Measurements from ENCODE around the gene FOXJ1.

The FOXJ1 gene

GRCh38 chr17:76089680-76090516 lies 51.1 kb downstream of the FOXJ1 start:
- ChIA-PET CTCF (interaction anchor here (0.6 to 2.1 kb wide), 3 partner anchors 9 to 456 kb away, joined by 3 to 7 read pairs (median 3); partner anchors contain the start of gene SMIM5), POLR2A (interaction anchor here (1.4 kb wide), 1 partner anchor 12 kb away, joined by 3 read pairs; no protein-coding TSS in a partner anchor)
- Histone ChIP-seq H3K27ac (ENCODE audit: extremely low read depth, low read depth, low read length) (no peak overlapping the region), H3K4me3 (ENCODE audit: low read depth, low read length) (no peak overlapping the region), H3K9me3 (ENCODE audit: control insufficient read depth, insufficient read depth, low read depth, low read length) (no peaks in the 10 kb centered on the region), H3K4me1 (ENCODE audit: control insufficient read depth, insufficient read depth, low read length) (no peaks in the 10 kb centered on the region), H3K36me3 (ENCODE audit: control insufficient read depth in 2 of 2, insufficient read depth in 1 of 2, low read length in 2 of 2) (peaks cover 10 to 98% of the 10 kb centered on the region in 2 experiments; a peak in 2 of 3 replicates)
- TF ChIP-seq ZNF654 (tag by site-specific recombination; IDR thresholded peaks at IDR 0.05; ENCODE audit: low read depth) (no peak), ZNF660 (tag by site-specific recombination; IDR thresholded peaks at IDR 0.05) (no peak), ZNF24 (tag by site-specific recombination; IDR thresholded peaks at IDR 0.05) (no peak), ZNF704 (tag by site-specific recombination; IDR thresholded peaks at IDR 0.05) (no peak), ZNF600 (tag by site-specific recombination; IDR thresholded peaks at IDR 0.05) (no peak), ZNF26 (tag by site-specific recombination; IDR thresholded peaks at IDR 0.05) (no peak), OVOL3 (tag by site-specific recombination; IDR thresholded peaks at IDR 0.05) (no peak), ZNF548 (tag by site-specific recombination; IDR thresholded peaks at IDR 0.05) (no peak), ZNF133 (tag by site-specific recombination; IDR thresholded peaks at IDR 0.05) (no peak), ZNF138 (tag by site-specific recombination; IDR thresholded peaks at IDR 0.05; ENCODE audit: borderline replicate concordance) (no peak), GLI2 (tag by site-specific recombination; IDR thresholded peaks at IDR 0.05; ENCODE audit: borderline replicate concordance, low read depth) (no peak), GLIS2 (tag by site-specific recombination; IDR thresholded peaks at IDR 0.05) (no peak), ATF2 (tag by site-specific recombination; IDR thresholded peaks at IDR 0.05; ENCODE audit: low read depth) (no peak), ZNF174 (tag by site-specific recombination; IDR thresholded peaks at IDR 0.05) (no peak), BCL11B (tag by site-specific recombination; IDR thresholded peaks at IDR 0.05; ENCODE audit: low read depth) (no peak), ZNF239 (tag by site-specific recombination; IDR thresholded peaks at IDR 0.05) (no peak)

GRCh38 chr17:76088868-76089576 lies 52.0 kb downstream of the FOXJ1 start:
- ChIA-PET POLR2A (interaction anchor here (1.0 to 1.4 kb wide), 2 partner anchors 9 to 11 kb away, joined by 3 to 4 read pairs; no protein-coding TSS in a partner anchor), CTCF (interaction anchor here (0.6 to 2.1 kb wide), 3 partner anchors 9 to 456 kb away, joined by 3 to 7 read pairs (median 3); partner anchors contain the start of gene SMIM5)
- H3K4me1 ChIP-seq (ENCODE audit: control insufficient read depth, insufficient read depth, low read length): no peaks in the 10 kb centered on the region
- H3K36me3 ChIP-seq (ENCODE audit: control insufficient read depth in 2 of 2, insufficient read depth in 1 of 2, low read length in 2 of 2): peaks cover 4 to 98% of the 10 kb centered on the region in 2 experiments; a peak in 2 of 3 replicates
- no peaks in the 10 kb centered on the region for H3K9me3 ChIP-seq (ENCODE audit: control insufficient read depth, insufficient read depth, low read depth, low read length)
- no peak overlapping the region for H3K27ac ChIP-seq (ENCODE audit: extremely low read depth, low read depth, low read length)
- no peak overlapping the region for H3K4me3 ChIP-seq (ENCODE audit: low read depth, low read length)
- no peak for TF ChIP-seq ZNF571 (tag by site-specific recombination; IDR thresholded peaks at IDR 0.05)
- no peak for TF ChIP-seq ZNF623 (tag by site-specific recombination; IDR thresholded peaks at IDR 0.05)
- TF ChIP-seq ZNF133 (tag by site-specific recombination; IDR thresholded peaks at IDR 0.05): no peak
- TF ChIP-seq ZNF521 (tag by site-specific recombination; IDR thresholded peaks at IDR 0.05): no peak
- no peak for TF ChIP-seq BCL11B (tag by site-specific recombination; IDR thresholded peaks at IDR 0.05; ENCODE audit: low read depth)
- TF ChIP-seq KLF8 (tag by site-specific recombination; IDR thresholded peaks at IDR 0.05): no peak
- TF ChIP-seq ZNF350 (tag by site-specific recombination; IDR thresholded peaks at IDR 0.05): no peak
- TF ChIP-seq ZNF138 (tag by site-specific recombination; IDR thresholded peaks at IDR 0.05; ENCODE audit: borderline replicate concordance): no peak
- no peak for TF ChIP-seq SCRT2 (tag by site-specific recombination; IDR thresholded peaks at IDR 0.05)
- TF ChIP-seq ZNF362 (tag by site-specific recombination; IDR thresholded peaks at IDR 0.05): no peak
- TF ChIP-seq ZNF830 (tag by site-specific recombination; IDR thresholded peaks at IDR 0.05; ENCODE audit: low read depth): no peak
- no peak for TF ChIP-seq SP2 (tag by site-specific recombination; IDR thresholded peaks at IDR 0.05)
- TF ChIP-seq ZSCAN18 (tag by site-specific recombination; IDR thresholded peaks at IDR 0.05): no peak
- TF ChIP-seq ZIC2 (tag by site-specific recombination; IDR thresholded peaks at IDR 0.05): no peak

Measured in HEK293 (cell line).